Sigmoid colon (tissue), 3 donors: ENCODE measurements around the gene DAAM2.

Experiments used
- CTCF ChIP-seq, 4 experiments: fragments of 450-650 bp in 3 of 4; fragments of 200-600 bp in 1 of 4; IDR thresholded peaks; one replicate each; pipeline ENCODE4 v1.5.1; 2016 to 2019; ENCODE audit warnings: antibody characterized with exemption in 4 of 4, mild to moderate bottlenecking in 3 of 4, moderate library complexity in 2 of 4
- POLR2A ChIP-seq, 2 donors: fragments of 450-650 bp; IDR thresholded peaks; one replicate each; pipeline ENCODE4 v1.6.1; 2016; ENCODE audit warnings: antibody characterized with exemption in 2 of 2, mild to moderate bottlenecking in 2 of 2, moderate library complexity in 2 of 2

GRCh38 chr6:39930540-39930939 lies 138.4 kb downstream of the DAAM2 start:
- TF ChIP-seq CTCF (IDR thresholded peaks at IDR 0.05) (no peak), POLR2A (IDR thresholded peaks at IDR 0.05) (no peak)
